Measurements from ENCODE around the gene FNDC7.

FNDC7 gene

DNA sequence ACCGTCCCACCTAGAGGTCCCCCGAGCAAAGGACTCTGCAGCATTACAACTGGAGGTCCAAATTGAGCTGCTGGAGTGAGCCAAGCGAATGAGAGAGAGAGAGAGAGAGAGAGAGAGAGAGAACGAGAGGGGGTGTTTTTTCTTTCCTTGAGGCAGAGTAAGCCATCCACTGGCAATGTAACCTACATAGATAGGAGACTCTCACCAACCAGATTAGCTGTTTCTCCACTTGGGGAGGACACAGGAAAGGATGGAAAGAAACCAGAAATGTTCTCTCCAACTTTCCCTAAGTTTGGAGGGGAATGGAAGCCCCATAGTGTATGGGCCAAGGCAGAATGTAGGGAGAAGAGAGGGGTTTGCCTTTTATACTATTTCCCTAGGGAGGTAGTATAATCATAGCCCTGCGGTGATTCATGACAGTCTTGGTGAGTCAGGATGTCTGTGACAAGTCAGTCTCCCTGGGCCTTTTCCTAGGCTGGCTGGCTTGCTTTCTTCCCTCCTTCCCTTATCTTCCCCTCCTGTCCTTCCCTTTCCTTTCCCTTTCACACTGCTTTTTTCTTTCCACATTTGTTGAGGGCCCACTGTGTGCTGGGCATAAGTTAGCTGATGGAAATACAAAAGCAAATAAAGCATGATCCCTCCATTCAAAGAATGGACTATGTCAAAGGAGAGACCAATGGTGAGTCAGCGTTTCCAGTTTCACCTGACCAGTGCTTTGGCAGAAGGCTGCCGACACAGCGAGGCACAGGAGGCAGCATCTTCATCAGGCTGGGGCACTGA lies 7.1 kb downstream of the FNDC7 start:
- no peak overlapping the region for H3K9ac ChIP-seq (ENCODE audit: low read depth, low read length, poor library complexity)
- no peaks in the 10 kb centered on the region for H3K27me3 ChIP-seq (ENCODE audit: control insufficient read depth in 3 of 3, insufficient read depth in 3 of 3, low read depth in 1 of 3, low read length in 3 of 3)
- no peak overlapping the region for H3K4ac ChIP-seq (ENCODE audit: low read length)
- no peak overlapping the region for H4K8ac ChIP-seq (ENCODE audit: low read depth, low read length)
- H2AFZ ChIP-seq (ENCODE audit: low read length) = peak overlapping the region; percentile 57
- no peak overlapping the region for H3K18ac ChIP-seq (ENCODE audit: low read length)
- H3K79me1 ChIP-seq (ENCODE audit: low read depth, low read length) = no peaks in the 10 kb centered on the region
- no peak overlapping the region for H3K4me3 ChIP-seq (ENCODE audit: low read length in 2 of 2)
- peaks cover 3 to 20% of the 10 kb centered on the region in 2 donors for H3K4me1 ChIP-seq (ENCODE audit: control insufficient read depth in 2 of 2, insufficient read depth in 1 of 2, low read depth in 1 of 2, low read length in 2 of 2)
- no peak overlapping the region for H4K91ac ChIP-seq (ENCODE audit: low read depth, low read length, poor library complexity)
- no peak overlapping the region for H2BK15ac ChIP-seq (ENCODE audit: low read length)
- no peak for DNase-seq (ENCODE audit: low spot score)
- H3K9me3 ChIP-seq (replicated peaks in 1 of 2; ENCODE audit: control insufficient read depth in 2 of 2, insufficient read depth in 1 of 2, low read depth in 1 of 2, low read length in 2 of 2) = no peaks in the 10 kb centered on the region
- H3K27ac ChIP-seq (replicated peaks; ENCODE audit: low read length) = no peak overlapping the region
- H2BK120ac ChIP-seq (ENCODE audit: low read depth, low read length) = no peak overlapping the region
- no CpG with 5 or more reads among the region's 8 CpGs for WGBS, 2 donors (ENCODE audit: extremely low coverage in 2 of 2, insufficient read length in 2 of 2, insufficient replicate concordance in 1 of 2)
- no peak overlapping the region for H2AK5ac ChIP-seq (ENCODE audit: low read depth, low read length)
- H3K36me3 ChIP-seq (replicated peaks in 1 of 2; ENCODE audit: control insufficient read depth in 2 of 2, insufficient read depth in 2 of 2, low read length in 2 of 2) = no peaks in the 10 kb centered on the region
- no peak overlapping the region for H3K23ac ChIP-seq (ENCODE audit: low read depth, low read length, poor library complexity)
- H2BK12ac ChIP-seq (ENCODE audit: low read length) = no peak overlapping the region
- H3K4me2 ChIP-seq (ENCODE audit: insufficient read depth, low read length, poor library complexity, severe bottlenecking) = no peak overlapping the region
- no peak overlapping the region for H3K14ac ChIP-seq (ENCODE audit: low read length)
- H2BK5ac ChIP-seq (ENCODE audit: low read length) = no peak overlapping the region

DNA sequence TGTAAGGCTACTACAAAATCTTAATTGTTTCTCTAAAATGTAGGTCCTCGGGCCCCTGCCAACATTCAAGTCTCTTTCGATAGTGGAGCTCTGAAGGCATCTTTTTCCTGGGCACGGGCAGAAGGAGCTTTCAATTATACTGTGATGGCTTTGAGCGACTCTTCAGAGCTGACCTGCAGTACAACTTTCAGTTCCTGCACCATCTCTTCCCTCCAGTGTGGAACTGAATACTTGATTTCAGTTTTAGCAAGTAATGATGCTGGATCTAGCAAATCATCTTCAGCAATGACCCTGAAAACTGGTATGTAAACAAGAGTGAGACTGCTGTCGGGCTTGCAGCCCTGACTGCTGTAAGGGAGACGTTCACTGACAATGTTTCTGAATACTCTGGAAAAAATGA lies 9.6 kb downstream of the FNDC7 start:
- no CpG with 5 or more reads among the region's 6 CpGs for WGBS, 2 donors (ENCODE audit: extremely low coverage in 2 of 2, insufficient read length in 2 of 2, insufficient replicate concordance in 1 of 2)

DNA sequence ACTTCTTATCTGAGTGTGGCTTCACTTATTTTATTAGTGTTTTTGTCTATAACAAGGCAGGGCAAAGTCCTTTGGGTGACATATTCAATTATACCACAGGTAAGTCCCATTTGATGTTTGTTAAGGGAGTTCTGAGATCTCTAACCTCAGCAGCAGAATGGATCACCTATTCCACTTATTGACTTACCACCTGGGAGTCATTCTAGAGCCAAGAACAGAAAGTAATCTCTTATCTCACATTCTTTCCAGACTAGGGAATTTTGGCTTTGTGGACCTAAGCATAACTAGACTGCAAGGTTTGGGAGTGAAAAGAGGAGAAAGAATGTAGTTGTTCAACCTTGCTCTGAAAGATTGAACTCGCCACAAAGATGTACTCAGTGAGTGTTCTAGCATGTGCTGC lies 13.2 kb downstream of the FNDC7 start:
- Histone ChIP-seq H4K91ac (ENCODE audit: low read depth, low read length, poor library complexity) (no peak overlapping the region), H3K23ac (ENCODE audit: low read depth, low read length, poor library complexity) (no peak overlapping the region), H3K36me3 (replicated peaks in 1 of 2; ENCODE audit: control insufficient read depth in 2 of 2, insufficient read depth in 2 of 2, low read length in 2 of 2) (no peaks in the 10 kb centered on the region), H3K27ac (replicated peaks; ENCODE audit: low read length) (no peak overlapping the region), H3K14ac (ENCODE audit: low read length) (no peak overlapping the region), H3K4ac (ENCODE audit: low read length) (no peak overlapping the region), H3K4me1 (ENCODE audit: control insufficient read depth in 2 of 2, insufficient read depth in 1 of 2, low read depth in 1 of 2, low read length in 2 of 2) (no peaks in the 10 kb centered on the region), H3K4me3 (ENCODE audit: low read length in 2 of 2) (no peak overlapping the region), H2AFZ (ENCODE audit: low read length) (no peak overlapping the region), H4K8ac (ENCODE audit: low read depth, low read length) (no peak overlapping the region), H2BK12ac (ENCODE audit: low read length) (no peak overlapping the region), H3K9me3 (replicated peaks in 1 of 2; ENCODE audit: control insufficient read depth in 2 of 2, insufficient read depth in 1 of 2, low read depth in 1 of 2, low read length in 2 of 2) (peaks cover 0 to 2% of the 10 kb centered on the region in 2 donors), H2AK5ac (ENCODE audit: low read depth, low read length) (no peak overlapping the region), H3K27me3 (ENCODE audit: control insufficient read depth in 3 of 3, insufficient read depth in 3 of 3, low read depth in 1 of 3, low read length in 3 of 3) (peaks cover 0 to 3% (median 0%) of the 10 kb centered on the region in 3 experiments), H3K4me2 (ENCODE audit: insufficient read depth, low read length, poor library complexity, severe bottlenecking) (no peak overlapping the region), H3K9ac (ENCODE audit: low read depth, low read length, poor library complexity) (no peak overlapping the region), H2BK15ac (ENCODE audit: low read length) (no peak overlapping the region), H2BK5ac (ENCODE audit: low read length) (no peak overlapping the region), H3K79me1 (ENCODE audit: low read depth, low read length) (no peaks in the 10 kb centered on the region), H2BK120ac (ENCODE audit: low read depth, low read length) (no peak overlapping the region), H3K18ac (ENCODE audit: low read length) (no peak overlapping the region)
- no CpG with 5 or more reads among the region's 1 CpG for WGBS, 2 donors (ENCODE audit: extremely low coverage in 2 of 2, insufficient read length in 2 of 2, insufficient replicate concordance in 1 of 2)
- no peak for DNase-seq (ENCODE audit: low spot score)

More for the DNA sequence above, 9.6 kb downstream of the FNDC7 start:
- H4K8ac ChIP-seq (ENCODE audit: low read depth, low read length) = no peak overlapping the region
- H3K36me3 ChIP-seq (replicated peaks in 1 of 2; ENCODE audit: control insufficient read depth in 2 of 2, insufficient read depth in 2 of 2, low read length in 2 of 2) = no peaks in the 10 kb centered on the region
- no peaks in the 10 kb centered on the region for H3K79me1 ChIP-seq (ENCODE audit: low read depth, low read length)
- no peak overlapping the region for H3K9ac ChIP-seq (ENCODE audit: low read depth, low read length, poor library complexity)
- no peak overlapping the region for H3K27ac ChIP-seq (replicated peaks; ENCODE audit: low read length)
- H2AFZ ChIP-seq (ENCODE audit: low read length) = peak overlapping the region; percentile 49
- H4K91ac ChIP-seq (ENCODE audit: low read depth, low read length, poor library complexity) = no peak overlapping the region
- no peak overlapping the region for H3K4me3 ChIP-seq (ENCODE audit: low read length in 2 of 2)
- H3K4me1 ChIP-seq (ENCODE audit: control insufficient read depth in 2 of 2, insufficient read depth in 1 of 2, low read depth in 1 of 2, low read length in 2 of 2) = peaks cover 0 to 4% of the 10 kb centered on the region in 2 donors
- H3K4me2 ChIP-seq (ENCODE audit: insufficient read depth, low read length, poor library complexity, severe bottlenecking) = no peak overlapping the region
- no peak for DNase-seq (ENCODE audit: low spot score)
- no peak overlapping the region for H2BK120ac ChIP-seq (ENCODE audit: low read depth, low read length)
- no peak overlapping the region for H3K23ac ChIP-seq (ENCODE audit: low read depth, low read length, poor library complexity)
- no peak overlapping the region for H3K14ac ChIP-seq (ENCODE audit: low read length)
- no peaks in the 10 kb centered on the region for H3K9me3 ChIP-seq (replicated peaks in 1 of 2; ENCODE audit: control insufficient read depth in 2 of 2, insufficient read depth in 1 of 2, low read depth in 1 of 2, low read length in 2 of 2)
- H2BK12ac ChIP-seq (ENCODE audit: low read length) = no peak overlapping the region
- no peak overlapping the region for H3K18ac ChIP-seq (ENCODE audit: low read length)
- no peak overlapping the region for H3K4ac ChIP-seq (ENCODE audit: low read length)
- H2BK5ac ChIP-seq (ENCODE audit: low read length) = no peak overlapping the region
- H2AK5ac ChIP-seq (ENCODE audit: low read depth, low read length) = no peak overlapping the region
- no peaks in the 10 kb centered on the region for H3K27me3 ChIP-seq (ENCODE audit: control insufficient read depth in 3 of 3, insufficient read depth in 3 of 3, low read depth in 1 of 3, low read length in 3 of 3)
- no peak overlapping the region for H2BK15ac ChIP-seq (ENCODE audit: low read length)

DNA sequence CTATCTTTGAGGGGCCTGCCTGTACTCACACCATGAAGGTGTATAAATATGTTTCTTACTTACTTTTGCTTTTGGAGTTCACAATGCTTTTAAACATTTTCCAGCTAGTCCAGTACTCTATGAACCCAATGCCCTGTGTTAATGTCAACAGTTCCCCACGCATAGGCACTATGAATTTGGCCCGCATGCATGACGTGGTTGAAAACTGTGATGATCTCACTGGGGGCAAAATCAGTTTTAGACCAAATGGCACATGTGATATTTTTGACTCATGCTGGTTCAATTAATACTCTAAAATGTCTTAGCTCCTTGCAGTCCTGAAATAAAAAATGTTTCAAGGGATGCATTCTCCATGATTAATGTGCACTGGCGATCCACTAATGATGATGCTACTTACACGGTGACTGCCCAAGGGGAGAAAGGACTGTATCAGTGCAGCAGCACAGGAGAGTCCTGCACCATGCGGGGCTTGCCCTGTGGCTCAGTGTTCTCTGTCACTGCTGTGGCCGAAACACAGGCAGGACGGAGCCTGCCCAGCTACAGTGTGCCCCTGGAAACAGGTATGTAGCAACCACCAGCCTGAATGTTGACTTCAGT lies 15.7 kb downstream of the FNDC7 start:
- H3K27ac ChIP-seq (replicated peaks; ENCODE audit: low read length) = no peak overlapping the region
- WGBS, 2 donors (ENCODE audit: extremely low coverage in 2 of 2, insufficient read length in 2 of 2, insufficient replicate concordance in 1 of 2) = no CpG with 5 or more reads among the region's 8 CpGs

More for the DNA sequence above, 15.7 kb downstream of the FNDC7 start:
- no peak for DNase-seq (ENCODE audit: low spot score)
- no peak overlapping the region for H2AFZ ChIP-seq (ENCODE audit: low read length)
- H3K18ac ChIP-seq (ENCODE audit: low read length) = no peak overlapping the region
- H2BK5ac ChIP-seq (ENCODE audit: low read length) = no peak overlapping the region
- no peak overlapping the region for H3K14ac ChIP-seq (ENCODE audit: low read length)
- H3K4me2 ChIP-seq (ENCODE audit: insufficient read depth, low read length, poor library complexity, severe bottlenecking) = no peak overlapping the region
- H2BK12ac ChIP-seq (ENCODE audit: low read length) = no peak overlapping the region
- H4K91ac ChIP-seq (ENCODE audit: low read depth, low read length, poor library complexity) = no peak overlapping the region
- no peak overlapping the region for H4K8ac ChIP-seq (ENCODE audit: low read depth, low read length)
- H3K9me3 ChIP-seq (replicated peaks in 1 of 2; ENCODE audit: control insufficient read depth in 2 of 2, insufficient read depth in 1 of 2, low read depth in 1 of 2, low read length in 2 of 2) = peaks cover 0 to 2% of the 10 kb centered on the region in 2 donors
- no peak overlapping the region for H3K4me3 ChIP-seq (ENCODE audit: low read length in 2 of 2)
- H2BK15ac ChIP-seq (ENCODE audit: low read length) = no peak overlapping the region
- H3K36me3 ChIP-seq (replicated peaks in 1 of 2; ENCODE audit: control insufficient read depth in 2 of 2, insufficient read depth in 2 of 2, low read length in 2 of 2) = no peaks in the 10 kb centered on the region
- no peaks in the 10 kb centered on the region for H3K79me1 ChIP-seq (ENCODE audit: low read depth, low read length)
- H3K4ac ChIP-seq (ENCODE audit: low read length) = no peak overlapping the region
- no peak overlapping the region for H3K23ac ChIP-seq (ENCODE audit: low read depth, low read length, poor library complexity)
- H2BK120ac ChIP-seq (ENCODE audit: low read depth, low read length) = no peak overlapping the region
- H2AK5ac ChIP-seq (ENCODE audit: low read depth, low read length) = no peak overlapping the region
- H3K9ac ChIP-seq (ENCODE audit: low read depth, low read length, poor library complexity) = peak overlapping the region; percentile 57
- peaks cover 0 to 4% of the 10 kb centered on the region in 2 donors for H3K4me1 ChIP-seq (ENCODE audit: control insufficient read depth in 2 of 2, insufficient read depth in 1 of 2, low read depth in 1 of 2, low read length in 2 of 2)
- H3K27me3 ChIP-seq (ENCODE audit: control insufficient read depth in 3 of 3, insufficient read depth in 3 of 3, low read depth in 1 of 3, low read length in 3 of 3) = peaks cover 0 to 3% (median 0%) of the 10 kb centered on the region in 3 experiments

Data from neuronal stem cell (in vitro differentiated cells).